GM19035 (cell line): ENCODE results near the gene GRIA1.

Experiments
- ATAC-seq: cut with Tn5 transposase; IDR thresholded peaks from one replicate; pipeline ENCODE4 v1.9.1; 2021; ENCODE audit not compliant: unreplicated experiment

The GRIA1 gene

GRCh38 chr5:153770066-153770465 lies 279.6 kb downstream of the GRIA1 start:
- no peak for ATAC-seq

DNA sequence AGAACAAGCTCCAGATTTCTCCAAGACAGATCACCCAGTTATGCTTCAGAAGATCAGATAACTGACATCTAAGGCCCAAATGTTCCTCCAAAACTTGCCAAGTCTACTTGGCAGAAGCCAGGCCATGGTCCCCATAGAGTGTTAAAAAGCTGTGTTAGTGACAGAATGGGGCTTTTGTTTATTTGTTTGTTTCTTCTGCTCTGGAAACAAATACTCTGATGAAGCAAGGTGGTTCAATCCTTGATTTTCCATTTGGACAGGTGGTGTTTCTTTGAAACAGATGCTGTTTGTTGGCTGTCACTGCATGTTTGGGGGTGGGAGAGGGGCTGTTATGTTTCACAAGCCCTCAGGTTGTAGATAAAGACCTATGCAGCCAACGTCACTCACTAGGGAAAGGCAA lies 284.2 kb downstream of the GRIA1 start:
- ATAC-seq = no peak

- no peak for ATAC-seq
Observed at GRCh38 chr5:153775923-153776322, 285.5 kb downstream of the GRIA1 start.

- ATAC-seq = no peak
Observed at GRCh38 chr5:153777681-153778581, 287.5 kb downstream of the GRIA1 start.

- ATAC-seq = no peak
Observed at GRCh38 chr5:153779836-153780235, 289.4 kb downstream of the GRIA1 start.

- ATAC-seq = no peak
Observed at GRCh38 chr5:153780876-153781705, 290.6 kb downstream of the GRIA1 start.

- ATAC-seq = no peak
Observed at GRCh38 chr5:153782589-153783361, 292.3 kb downstream of the GRIA1 start.

GRCh38 chr5:153783362-153783658 lies 292.8 kb downstream of the GRIA1 start:
- no peak for ATAC-seq

DNA sequence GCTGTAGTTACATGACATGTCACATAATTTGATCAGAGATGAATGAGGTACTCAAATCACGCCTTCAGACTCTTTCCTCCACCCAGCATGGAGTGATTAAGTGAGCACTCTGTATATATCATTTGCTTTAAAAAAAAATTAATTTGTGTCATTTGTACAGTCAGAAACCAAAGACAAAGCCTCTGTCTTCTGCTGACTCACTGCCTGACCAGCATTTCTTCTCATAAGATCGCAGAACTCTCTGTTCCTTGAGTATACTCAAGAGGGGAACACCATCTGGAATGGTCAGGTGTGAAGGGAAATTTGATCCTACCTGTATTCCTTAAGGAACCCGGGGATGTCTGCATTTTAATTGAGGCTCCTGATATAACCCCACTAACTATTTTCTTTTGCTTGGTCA lies 293.8 kb downstream of the GRIA1 start:
- ATAC-seq = no peak

DNA sequence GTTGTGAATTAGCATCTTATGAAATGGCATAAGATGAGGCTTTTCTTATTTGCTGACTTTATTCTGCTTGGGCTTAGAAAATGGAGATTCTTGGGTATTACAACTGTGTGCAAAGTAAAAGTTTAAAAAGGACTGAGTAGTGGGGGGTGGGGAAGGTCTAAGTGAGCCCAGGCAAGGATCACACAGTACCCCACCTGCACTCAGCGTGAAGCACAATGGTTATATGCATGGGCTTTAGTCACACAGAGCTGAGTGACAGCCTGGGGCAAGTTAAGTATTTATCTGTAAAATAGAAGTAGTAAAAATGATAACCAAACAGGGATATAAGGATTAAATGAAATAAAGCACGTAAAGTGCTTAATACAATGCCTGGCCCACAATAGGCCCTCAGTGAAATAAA lies 300.9 kb downstream of the GRIA1 start:
- ATAC-seq = no peak

DNA sequence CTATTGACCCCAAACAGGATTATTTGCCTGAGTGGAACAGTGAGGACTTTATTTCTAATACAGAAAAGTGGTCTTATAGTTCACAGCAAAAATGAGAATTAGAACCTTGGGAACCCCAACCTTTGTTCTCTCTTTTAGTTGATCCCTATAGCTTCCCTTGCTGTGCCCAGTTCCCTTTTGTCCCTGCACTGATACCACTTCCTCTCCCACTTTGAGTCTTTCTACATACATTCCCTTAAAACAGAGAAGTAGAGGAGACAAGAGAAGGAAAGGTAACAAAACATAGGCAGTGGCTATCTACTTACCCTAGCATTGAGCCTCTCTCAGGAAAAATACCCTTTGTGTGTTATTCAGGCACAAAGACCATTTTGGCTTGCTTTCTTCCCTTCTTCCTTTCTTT lies 301.8 kb downstream of the GRIA1 start:
- no peak for ATAC-seq

DNA sequence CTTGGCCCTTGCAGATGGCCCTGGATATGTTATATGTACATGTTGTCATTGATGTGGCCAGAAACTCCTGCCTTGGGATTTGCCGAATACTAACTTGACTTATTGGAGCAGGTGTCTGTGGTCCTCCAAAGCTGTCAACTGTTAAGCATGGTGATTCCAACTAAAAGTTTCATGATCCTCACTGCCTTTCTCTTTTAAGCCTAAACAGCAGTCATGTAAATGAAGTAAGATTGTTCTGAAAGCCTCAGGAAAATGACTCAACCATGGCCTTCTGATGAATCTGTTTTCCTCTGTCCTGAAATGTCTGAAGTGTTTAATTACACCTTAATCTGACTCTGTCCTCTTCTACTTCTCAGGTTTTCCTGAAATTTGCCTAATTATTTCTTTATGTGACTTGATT lies 303.2 kb downstream of the GRIA1 start:
- ATAC-seq = no peak

GRCh38 chr5:153794327-153794726 lies 303.9 kb downstream of the GRIA1 start:
- ATAC-seq = no peak

GRCh38 chr5:153796527-153796926 lies 306.1 kb downstream of the GRIA1 start:
- ATAC-seq = no peak

GRCh38 chr5:153797484-153797883 lies 307.0 kb downstream of the GRIA1 start:
- peak; percentile 95 for ATAC-seq

GRCh38 chr5:153798830-153799229 lies 308.4 kb downstream of the GRIA1 start:
- ATAC-seq = no peak

DNA sequence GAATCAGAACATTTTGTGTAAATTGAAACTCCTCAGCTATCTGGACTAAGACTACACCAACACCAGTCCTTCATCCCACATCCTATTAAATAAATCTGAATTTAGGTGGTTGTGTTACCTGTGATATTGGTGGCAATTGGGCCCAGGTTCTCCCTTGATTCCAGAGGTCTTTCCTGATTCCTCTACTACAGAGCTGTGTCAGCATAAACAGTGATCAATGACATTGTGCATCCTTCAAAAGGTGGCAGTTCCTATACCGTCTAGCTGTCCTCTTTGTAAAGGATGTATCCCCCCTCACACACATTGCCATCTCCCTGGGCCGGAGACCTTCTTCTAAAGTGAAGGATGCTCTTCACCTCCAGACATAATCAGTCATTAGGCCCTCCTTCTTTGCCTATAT lies 309.0 kb downstream of the GRIA1 start:
- ATAC-seq = no peak

DNA sequence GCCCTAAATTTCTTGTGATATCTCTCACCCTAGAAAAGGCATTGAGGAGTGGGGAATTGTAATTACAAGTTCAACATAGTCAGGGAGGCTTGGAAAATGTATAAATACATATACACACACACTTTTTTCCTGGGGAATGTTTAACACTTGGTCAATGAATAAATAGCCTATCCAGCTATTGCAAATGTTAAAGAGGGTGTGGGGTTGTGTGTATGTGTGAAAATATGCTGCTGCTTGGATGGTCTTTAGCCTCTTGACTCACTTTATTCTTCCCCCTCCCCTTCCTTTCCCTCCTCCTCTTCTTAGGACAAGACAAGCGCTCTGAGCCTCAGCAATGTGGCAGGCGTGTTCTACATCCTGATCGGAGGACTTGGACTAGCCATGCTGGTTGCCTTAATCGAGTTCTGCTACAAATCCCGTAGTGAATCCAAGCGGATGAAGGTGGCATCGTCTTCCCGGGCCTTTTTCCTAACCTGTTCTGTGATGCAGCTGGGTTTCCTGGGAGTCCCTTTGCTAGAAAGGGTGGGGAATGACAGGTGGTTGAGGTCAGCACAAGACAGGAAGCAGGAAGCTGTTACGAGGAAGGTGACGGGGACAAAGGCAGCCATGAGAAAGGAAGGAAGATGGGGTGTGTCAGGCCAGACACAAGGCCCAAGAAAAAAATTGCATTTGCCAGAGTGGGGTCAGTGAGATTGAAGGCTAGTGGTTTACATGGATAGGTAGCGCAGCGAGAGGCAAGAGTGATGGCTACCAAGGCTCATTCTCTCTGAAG lies 311.8 kb downstream of the GRIA1 start:
- ATAC-seq = no peak

- ATAC-seq = no peak
Observed at GRCh38 chr5:153807801-153808200, 317.3 kb downstream of the GRIA1 start.

GRCh38 chr5:153809166-153809565 lies 318.7 kb downstream of the GRIA1 start:
- no peak for ATAC-seq

DNA sequence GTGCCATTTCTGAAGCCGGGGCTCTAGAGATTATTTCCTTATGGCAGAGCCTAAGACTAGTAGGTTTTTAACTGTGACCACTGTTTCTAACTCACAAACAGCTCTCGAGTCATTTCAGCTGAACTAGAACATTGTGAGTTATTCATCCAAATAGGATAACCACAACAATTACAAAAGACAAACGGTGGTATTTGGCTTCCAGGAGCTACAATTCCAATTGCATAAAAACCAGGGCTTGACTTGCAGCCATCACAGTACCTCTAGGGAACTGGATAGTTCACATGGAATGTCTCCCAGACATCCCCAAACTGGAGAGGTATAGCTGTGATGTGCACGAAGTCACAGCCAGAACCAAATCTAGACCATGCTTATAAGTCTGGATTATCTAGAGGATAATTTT lies 323.4 kb downstream of the GRIA1 start:
- no peak for ATAC-seq
